Hepatocyte (in vitro differentiated cells): ENCODE results near the gene PRSS38.

Experiments
- EZH2 ChIP-seq: fragments of 200-600 bp; sonication (generic); IDR thresholded peaks from 2 replicates; pipeline ENCODE4 v1.6.1; 2016; ENCODE audit warnings: antibody characterized with exemption, mild to moderate bottlenecking, borderline replicate concordance
- TF ChIP-seq, protein P1 (sequence below): fragments of 200-600 bp; sonication (generic); IDR thresholded peaks from 2 replicates; pipeline ENCODE4 v1.5.1; 2016; ENCODE audit warnings: antibody characterized with exemption, mild to moderate bottlenecking; ENCODE audit not compliant: poor library complexity

DNA sequence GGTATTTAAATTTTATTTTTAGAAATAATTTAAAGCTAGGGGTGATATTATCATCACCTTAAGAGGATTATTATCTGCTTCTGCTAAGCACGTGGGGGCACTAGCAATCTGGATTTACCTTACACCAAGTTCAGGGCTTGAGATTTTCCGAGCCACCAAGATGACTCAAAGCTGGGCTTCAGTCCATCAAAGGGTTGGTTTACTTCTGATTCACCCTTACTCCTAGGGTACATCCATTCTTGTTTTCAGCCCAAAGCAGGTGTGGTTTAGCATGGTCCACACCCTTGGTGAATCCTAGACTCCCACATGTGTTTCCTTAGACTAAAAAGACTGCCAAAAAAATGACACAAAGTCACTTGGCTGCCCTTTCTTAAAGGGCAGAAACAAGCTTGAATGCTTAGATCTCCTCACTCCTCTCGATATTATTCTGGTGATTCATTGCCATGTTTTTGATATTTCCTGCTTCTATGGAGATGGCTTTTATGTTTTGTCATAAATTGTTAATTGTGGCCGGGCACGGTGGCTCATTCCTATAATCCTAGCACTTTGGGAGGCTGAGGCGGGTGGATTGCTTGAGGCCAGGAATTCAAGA, 9.8 kb upstream of the PRSS38 start:
- TF ChIP-seq, protein P1, sequence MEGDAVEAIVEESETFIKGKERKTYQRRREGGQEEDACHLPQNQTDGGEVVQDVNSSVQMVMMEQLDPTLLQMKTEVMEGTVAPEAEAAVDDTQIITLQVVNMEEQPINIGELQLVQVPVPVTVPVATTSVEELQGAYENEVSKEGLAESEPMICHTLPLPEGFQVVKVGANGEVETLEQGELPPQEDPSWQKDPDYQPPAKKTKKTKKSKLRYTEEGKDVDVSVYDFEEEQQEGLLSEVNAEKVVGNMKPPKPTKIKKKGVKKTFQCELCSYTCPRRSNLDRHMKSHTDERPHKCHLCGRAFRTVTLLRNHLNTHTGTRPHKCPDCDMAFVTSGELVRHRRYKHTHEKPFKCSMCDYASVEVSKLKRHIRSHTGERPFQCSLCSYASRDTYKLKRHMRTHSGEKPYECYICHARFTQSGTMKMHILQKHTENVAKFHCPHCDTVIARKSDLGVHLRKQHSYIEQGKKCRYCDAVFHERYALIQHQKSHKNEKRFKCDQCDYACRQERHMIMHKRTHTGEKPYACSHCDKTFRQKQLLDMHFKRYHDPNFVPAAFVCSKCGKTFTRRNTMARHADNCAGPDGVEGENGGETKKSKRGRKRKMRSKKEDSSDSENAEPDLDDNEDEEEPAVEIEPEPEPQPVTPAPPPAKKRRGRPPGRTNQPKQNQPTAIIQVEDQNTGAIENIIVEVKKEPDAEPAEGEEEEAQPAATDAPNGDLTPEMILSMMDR = no peak
- no peak for TF ChIP-seq EZH2
